ENCODE data around the gene NIT1.

The NIT1 gene

DNA sequence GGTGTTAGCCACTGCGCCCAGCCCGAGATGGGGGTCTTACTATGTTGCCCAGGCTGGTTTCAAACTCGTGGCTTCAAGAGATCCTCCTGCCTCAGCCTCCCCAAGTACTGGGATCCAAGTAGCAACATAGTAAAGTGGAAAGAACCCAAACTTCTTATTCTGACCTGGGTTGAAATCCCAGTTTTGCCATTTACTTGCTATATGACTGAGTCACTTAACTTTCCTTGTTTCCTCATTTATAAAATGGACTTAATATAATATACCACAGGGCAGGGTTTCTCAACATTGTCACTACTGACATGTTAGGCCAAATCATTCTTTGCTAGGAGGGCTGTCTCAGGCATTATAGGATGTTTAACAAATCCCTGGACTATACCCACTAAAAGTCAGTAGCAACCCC, 6.8 kb upstream of the NIT1 start:
- no peak for TF ChIP-seq FOXM1 (IDR thresholded peaks at IDR 0.05; ENCODE audit: borderline replicate concordance, low read depth)
- no peak for TF ChIP-seq RAD21 (IDR thresholded peaks at IDR 0.05; ENCODE audit: low read depth)
- TF ChIP-seq YY1 (IDR thresholded peaks at IDR 0.05; ENCODE audit: low read depth): no peak
- TF ChIP-seq TCF12 (IDR thresholded peaks at IDR 0.05; ENCODE audit: low read depth): no peak
- no peak for TF ChIP-seq TAF1 (IDR thresholded peaks at IDR 0.05; ENCODE audit: low read depth)
- no peak for TF ChIP-seq NFIC (IDR thresholded peaks at IDR 0.05)
- TF ChIP-seq EGR1 (IDR thresholded peaks at IDR 0.05): no peak
- TF ChIP-seq, protein P1, sequence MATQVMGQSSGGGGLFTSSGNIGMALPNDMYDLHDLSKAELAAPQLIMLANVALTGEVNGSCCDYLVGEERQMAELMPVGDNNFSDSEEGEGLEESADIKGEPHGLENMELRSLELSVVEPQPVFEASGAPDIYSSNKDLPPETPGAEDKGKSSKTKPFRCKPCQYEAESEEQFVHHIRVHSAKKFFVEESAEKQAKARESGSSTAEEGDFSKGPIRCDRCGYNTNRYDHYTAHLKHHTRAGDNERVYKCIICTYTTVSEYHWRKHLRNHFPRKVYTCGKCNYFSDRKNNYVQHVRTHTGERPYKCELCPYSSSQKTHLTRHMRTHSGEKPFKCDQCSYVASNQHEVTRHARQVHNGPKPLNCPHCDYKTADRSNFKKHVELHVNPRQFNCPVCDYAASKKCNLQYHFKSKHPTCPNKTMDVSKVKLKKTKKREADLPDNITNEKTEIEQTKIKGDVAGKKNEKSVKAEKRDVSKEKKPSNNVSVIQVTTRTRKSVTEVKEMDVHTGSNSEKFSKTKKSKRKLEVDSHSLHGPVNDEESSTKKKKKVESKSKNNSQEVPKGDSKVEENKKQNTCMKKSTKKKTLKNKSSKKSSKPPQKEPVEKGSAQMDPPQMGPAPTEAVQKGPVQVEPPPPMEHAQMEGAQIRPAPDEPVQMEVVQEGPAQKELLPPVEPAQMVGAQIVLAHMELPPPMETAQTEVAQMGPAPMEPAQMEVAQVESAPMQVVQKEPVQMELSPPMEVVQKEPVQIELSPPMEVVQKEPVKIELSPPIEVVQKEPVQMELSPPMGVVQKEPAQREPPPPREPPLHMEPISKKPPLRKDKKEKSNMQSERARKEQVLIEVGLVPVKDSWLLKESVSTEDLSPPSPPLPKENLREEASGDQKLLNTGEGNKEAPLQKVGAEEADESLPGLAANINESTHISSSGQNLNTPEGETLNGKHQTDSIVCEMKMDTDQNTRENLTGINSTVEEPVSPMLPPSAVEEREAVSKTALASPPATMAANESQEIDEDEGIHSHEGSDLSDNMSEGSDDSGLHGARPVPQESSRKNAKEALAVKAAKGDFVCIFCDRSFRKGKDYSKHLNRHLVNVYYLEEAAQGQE (IDR thresholded peaks at IDR 0.05; ENCODE audit: low read depth): no peak
- TF ChIP-seq, protein P2, sequence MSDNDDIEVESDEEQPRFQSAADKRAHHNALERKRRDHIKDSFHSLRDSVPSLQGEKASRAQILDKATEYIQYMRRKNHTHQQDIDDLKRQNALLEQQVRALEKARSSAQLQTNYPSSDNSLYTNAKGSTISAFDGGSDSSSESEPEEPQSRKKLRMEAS (IDR thresholded peaks at IDR 0.05): no peak
- no peak for TF ChIP-seq EP300 (IDR thresholded peaks at IDR 0.05; ENCODE audit: borderline replicate concordance)
- TF ChIP-seq TEAD4 (IDR thresholded peaks at IDR 0.05): no peak
- no peak for TF ChIP-seq CEBPB (IDR thresholded peaks at IDR 0.05)
- no peak for TF ChIP-seq ZBTB7A (IDR thresholded peaks at IDR 0.05; ENCODE audit: low read depth)
- no peak for TF ChIP-seq CREB1 (IDR thresholded peaks at IDR 0.05; ENCODE audit: low read depth)
- TF ChIP-seq, protein P3, sequence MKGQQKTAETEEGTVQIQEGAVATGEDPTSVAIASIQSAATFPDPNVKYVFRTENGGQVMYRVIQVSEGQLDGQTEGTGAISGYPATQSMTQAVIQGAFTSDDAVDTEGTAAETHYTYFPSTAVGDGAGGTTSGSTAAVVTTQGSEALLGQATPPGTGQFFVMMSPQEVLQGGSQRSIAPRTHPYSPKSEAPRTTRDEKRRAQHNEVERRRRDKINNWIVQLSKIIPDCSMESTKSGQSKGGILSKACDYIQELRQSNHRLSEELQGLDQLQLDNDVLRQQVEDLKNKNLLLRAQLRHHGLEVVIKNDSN (IDR thresholded peaks at IDR 0.05): no peak

DNA sequence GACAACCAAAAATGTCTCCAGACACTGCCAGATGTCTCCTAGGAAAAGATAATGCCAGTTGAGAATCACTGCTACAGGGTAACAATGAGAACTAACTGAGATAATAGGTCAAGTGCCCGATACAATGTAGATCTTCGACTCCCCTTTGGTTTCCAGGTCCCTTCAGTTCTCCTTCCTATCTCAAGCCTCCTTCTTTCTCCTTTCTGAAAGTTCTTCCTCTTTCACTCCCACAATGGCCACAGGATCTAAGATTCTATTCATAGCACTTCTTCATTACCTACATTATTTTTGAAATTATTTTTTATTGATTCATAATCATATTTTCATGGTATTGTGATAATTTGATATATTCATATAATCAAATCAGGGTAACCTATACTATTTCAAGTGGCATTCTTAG, 6.4 kb upstream of the NIT1 start:
- TF ChIP-seq NFIC (IDR thresholded peaks at IDR 0.05): no peak
- no peak for TF ChIP-seq TCF12 (IDR thresholded peaks at IDR 0.05; ENCODE audit: low read depth)
- TF ChIP-seq ZBTB7A (IDR thresholded peaks at IDR 0.05; ENCODE audit: low read depth): no peak
- no peak for TF ChIP-seq EGR1 (IDR thresholded peaks at IDR 0.05)
- TF ChIP-seq, protein P1 (IDR thresholded peaks at IDR 0.05; ENCODE audit: low read depth): no peak
- TF ChIP-seq TAF1 (IDR thresholded peaks at IDR 0.05; ENCODE audit: low read depth): no peak
- TF ChIP-seq EP300 (IDR thresholded peaks at IDR 0.05; ENCODE audit: borderline replicate concordance): no peak
- TF ChIP-seq YY1 (IDR thresholded peaks at IDR 0.05; ENCODE audit: low read depth): no peak
- TF ChIP-seq CEBPB (IDR thresholded peaks at IDR 0.05): no peak
- TF ChIP-seq, protein P3 (IDR thresholded peaks at IDR 0.05): no peak
- no peak for TF ChIP-seq FOXM1 (IDR thresholded peaks at IDR 0.05; ENCODE audit: borderline replicate concordance, low read depth)
- no peak for TF ChIP-seq RAD21 (IDR thresholded peaks at IDR 0.05; ENCODE audit: low read depth)
- TF ChIP-seq, protein P2 (IDR thresholded peaks at IDR 0.05): no peak
- no peak for TF ChIP-seq CREB1 (IDR thresholded peaks at IDR 0.05; ENCODE audit: low read depth)
- no peak for TF ChIP-seq TEAD4 (IDR thresholded peaks at IDR 0.05)

DNA sequence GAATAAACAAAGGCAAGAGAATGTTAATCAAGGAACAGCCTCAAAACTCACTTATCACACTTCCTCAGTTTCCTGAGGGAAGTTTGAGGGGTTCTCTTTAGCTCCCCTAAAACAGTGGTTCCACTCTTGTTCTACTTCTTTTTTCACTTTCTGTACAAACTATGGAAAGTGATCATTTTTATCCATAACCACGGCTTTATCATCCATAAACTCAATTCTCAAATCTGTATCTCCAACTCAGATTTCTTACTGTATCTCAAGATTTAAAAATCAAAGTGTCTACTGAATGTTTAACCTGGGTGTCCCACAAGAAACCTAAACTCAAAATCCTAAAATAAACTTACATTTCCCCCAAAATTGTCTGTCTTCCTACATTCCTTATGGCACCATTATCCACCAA, 4.0 kb upstream of the NIT1 start:
- no peak for TF ChIP-seq RAD21 (IDR thresholded peaks at IDR 0.05; ENCODE audit: low read depth)
- no peak for TF ChIP-seq TEAD4 (IDR thresholded peaks at IDR 0.05)
- no peak for TF ChIP-seq CREB1 (IDR thresholded peaks at IDR 0.05; ENCODE audit: low read depth)
- no peak for TF ChIP-seq EP300 (IDR thresholded peaks at IDR 0.05; ENCODE audit: borderline replicate concordance)
- TF ChIP-seq TAF1 (IDR thresholded peaks at IDR 0.05; ENCODE audit: low read depth): no peak
- TF ChIP-seq, protein P3 (IDR thresholded peaks at IDR 0.05): no peak
- no peak for TF ChIP-seq TCF12 (IDR thresholded peaks at IDR 0.05; ENCODE audit: low read depth)
- TF ChIP-seq ZBTB7A (IDR thresholded peaks at IDR 0.05; ENCODE audit: low read depth): no peak
- TF ChIP-seq YY1 (IDR thresholded peaks at IDR 0.05; ENCODE audit: low read depth): no peak
- TF ChIP-seq NFIC (IDR thresholded peaks at IDR 0.05): no peak
- TF ChIP-seq, protein P1 (IDR thresholded peaks at IDR 0.05; ENCODE audit: low read depth): no peak
- TF ChIP-seq EGR1 (IDR thresholded peaks at IDR 0.05): no peak
- TF ChIP-seq FOXM1 (IDR thresholded peaks at IDR 0.05; ENCODE audit: borderline replicate concordance, low read depth): no peak
- no peak for TF ChIP-seq CEBPB (IDR thresholded peaks at IDR 0.05)
- TF ChIP-seq, protein P2 (IDR thresholded peaks at IDR 0.05): no peak
